Ishikawa (cell line): ENCODE data around the gene WDR4.

Source experiments
- CEBPB ChIP-seq: IDR thresholded peaks from 2 replicates; pipeline ENCODE4 v1.6.1; 2012
- EGR1 ChIP-seq: IDR thresholded peaks from 2 replicates; pipeline ENCODE4 v1.6.1; 2012
- EP300 ChIP-seq: IDR thresholded peaks from 2 replicates; pipeline ENCODE4 v1.6.1; 2012; ENCODE audit warnings: borderline replicate concordance
- FOXM1 ChIP-seq: IDR thresholded peaks from 2 replicates; pipeline ENCODE4 v1.6.1; 2012; ENCODE audit warnings: low read depth, borderline replicate concordance
- MAX ChIP-seq: IDR thresholded peaks from 2 replicates; pipeline ENCODE4 v1.6.1; 2012
- NFIC ChIP-seq: IDR thresholded peaks from 2 replicates; pipeline ENCODE4 v1.6.1; 2012
- REST ChIP-seq: IDR thresholded peaks from 2 replicates; pipeline ENCODE4 v1.6.1; 2012; ENCODE audit warnings: low read depth, mild to moderate bottlenecking
- TCF12 ChIP-seq: IDR thresholded peaks from 2 replicates; pipeline ENCODE4 v1.6.1; 2012; ENCODE audit warnings: low read depth
- USF1 ChIP-seq: IDR thresholded peaks from 2 replicates; pipeline ENCODE4 v1.6.1; 2012
- YY1 ChIP-seq: IDR thresholded peaks from 2 replicates; pipeline ENCODE4 v1.6.1; 2012; ENCODE audit warnings: low read depth

- TF ChIP-seq CEBPB (no peak), USF1 (no peak), NFIC (no peak), REST (no peak), EP300 (no peak), EGR1 (no peak), YY1 (no peak), TCF12 (no peak), FOXM1 (no peak), MAX (no peak)
These were observed 24.0 kb downstream of the WDR4 start for GRCh38 chr21:42855171-42855936.
